HEK293 (cell line): ENCODE measurements around the gene LLGL2.

ENCODE experiments used
- CTCF ChIA-PET: fragments of 350-600 bp; formaldehyde crosslinking; extraction: SDS; loops from one replicate; lab custom pipeline; 2021; ENCODE audit warnings: antibody characterized with exemption; lab: Yijun Ruan, JAX
- POLR2A ChIA-PET: fragments of 300-600 bp; formaldehyde crosslinking; extraction: SDS; loops from one replicate; lab custom pipeline; 2020; ENCODE audit warnings: antibody characterized with exemption, inconsistent platforms; lab: Yijun Ruan, JAX
- H3K27ac ChIP-seq: fragments of 200-500 bp; sonication (Bioruptor generic); 2 replicates; pipeline ENCODE4 v1.5.1; 2014; ENCODE audit warnings: low read depth, low read length, control low read depth, inconsistent platforms; ENCODE audit errors: extremely low read depth
- H3K36me3 ChIP-seq, 2 experiments: fragments of 200-500 bp in 1 of 2; sonication (Bioruptor generic) in 1 of 2; 1 replicate in 1 of 2; 2 replicates in 1 of 2; pipeline ENCODE4 v1.5.1; 2014 to 2017; ENCODE audit warnings: inconsistent platforms in 2 of 2, low read length in 2 of 2; ENCODE audit not compliant: control insufficient read depth in 2 of 2, insufficient read depth in 1 of 2
- H3K4me1 ChIP-seq: fragments of 200-500 bp; sonication (Bioruptor generic); 2 replicates; pipeline ENCODE4 v1.5.1; 2014; ENCODE audit warnings: mild to moderate bottlenecking, low read length, inconsistent platforms; ENCODE audit not compliant: control insufficient read depth, insufficient read depth
- H3K4me3 ChIP-seq: 2 replicates; pipeline ENCODE4 v1.5.1; 2011; ENCODE audit warnings: low read depth, mild to moderate bottlenecking, control low read depth, low read length, moderate library complexity
- H3K9me3 ChIP-seq: fragments of 200-500 bp; sonication (Bioruptor generic); 2 replicates; pipeline ENCODE4 v1.5.1; 2014; ENCODE audit warnings: low read depth, low read length, inconsistent platforms; ENCODE audit not compliant: control insufficient read depth, insufficient read depth
- IKZF3 ChIP-seq: fragments of 450-650 bp; IDR thresholded peaks from 2 replicates; pipeline ENCODE4 v1.5.0; 2018; ENCODE audit warnings: missing biosample characterization, mild to moderate bottlenecking, missing genetic modification characterization, moderate library complexity
- MYNN ChIP-seq: fragments of 450-650 bp; formaldehyde crosslinking; IDR thresholded peaks from 2 replicates; pipeline ENCODE4 v1.5.1; 2016; ENCODE audit warnings: missing biosample characterization, missing genetic modification characterization, borderline replicate concordance
- SCRT2 ChIP-seq: fragments of 450-650 bp; formaldehyde crosslinking; IDR thresholded peaks from 2 replicates; pipeline ENCODE4 v1.5.1; 2016; ENCODE audit warnings: missing biosample characterization, missing genetic modification characterization
- TRIM28 ChIP-seq: IDR thresholded peaks from 2 replicates; pipeline ENCODE4 v1.6.1; 2011; ENCODE audit warnings: low read length, control low read depth, borderline replicate concordance
- ZBTB10 ChIP-seq: fragments of 450-650 bp; formaldehyde crosslinking; IDR thresholded peaks from 2 replicates; pipeline ENCODE4 v1.5.1; 2016; ENCODE audit warnings: missing biosample characterization, missing genetic modification characterization
- ZBTB8A ChIP-seq: fragments of 450-650 bp; formaldehyde crosslinking; IDR thresholded peaks from 2 replicates; pipeline ENCODE4 v1.5.1; 2016; ENCODE audit warnings: missing biosample characterization, missing genetic modification characterization
- ZIC2 ChIP-seq: fragments of 450-650 bp; formaldehyde crosslinking; IDR thresholded peaks from 2 replicates; pipeline ENCODE4 v1.5.1; 2016; ENCODE audit warnings: missing biosample characterization, missing genetic modification characterization
- ZNF114 ChIP-seq: fragments of 450-650 bp; formaldehyde crosslinking; IDR thresholded peaks from 2 replicates; pipeline ENCODE4 v1.5.0; 2017; ENCODE audit warnings: missing biosample characterization, missing genetic modification characterization
- ZNF148 ChIP-seq: fragments of 450-650 bp; formaldehyde crosslinking; IDR thresholded peaks from 2 replicates; pipeline ENCODE4 v1.5.0; 2017; ENCODE audit warnings: missing biosample characterization, missing genetic modification characterization, borderline replicate concordance
- ZNF223 ChIP-seq: fragments of 450-650 bp; formaldehyde crosslinking; IDR thresholded peaks from 2 replicates; pipeline ENCODE4 v1.5.1; 2016; ENCODE audit warnings: missing biosample characterization, missing genetic modification characterization
- ZNF24 ChIP-seq: fragments of 450-650 bp; formaldehyde crosslinking; IDR thresholded peaks from 2 replicates; pipeline ENCODE4 v1.5.1; 2016; ENCODE audit warnings: missing biosample characterization, missing genetic modification characterization
- ZNF521 ChIP-seq: fragments of 450-650 bp; formaldehyde crosslinking; IDR thresholded peaks from 2 replicates; pipeline ENCODE4 v1.5.1; 2017; ENCODE audit warnings: missing biosample characterization, mild to moderate bottlenecking, missing genetic modification characterization
- ZNF558 ChIP-seq: fragments of 450-650 bp; formaldehyde crosslinking; IDR thresholded peaks from 2 replicates; pipeline ENCODE4 v1.5.1; 2016; ENCODE audit warnings: missing biosample characterization, missing genetic modification characterization
- ZNF610 ChIP-seq: fragments of 450-650 bp; formaldehyde crosslinking; IDR thresholded peaks from 2 replicates; pipeline ENCODE4 v1.5.1; 2016; ENCODE audit warnings: missing biosample characterization, missing genetic modification characterization, borderline replicate concordance
- ZNF791 ChIP-seq: fragments of 450-650 bp; formaldehyde crosslinking; IDR thresholded peaks from 2 replicates; pipeline ENCODE4 v1.5.1; 2016; ENCODE audit warnings: missing biosample characterization, missing genetic modification characterization
- ZSCAN16 ChIP-seq: fragments of 450-650 bp; formaldehyde crosslinking; IDR thresholded peaks from 2 replicates; pipeline ENCODE4 v1.5.1; 2016; ENCODE audit warnings: missing biosample characterization, missing genetic modification characterization
- TF ChIP-seq, protein P1 (sequence below): fragments of 450-650 bp; formaldehyde crosslinking; IDR thresholded peaks from 2 replicates; pipeline ENCODE4 v1.5.1; 2016; ENCODE audit warnings: missing biosample characterization, missing genetic modification characterization
- TF ChIP-seq, protein P2 (sequence below): fragments of 450-650 bp; formaldehyde crosslinking; IDR thresholded peaks from 2 replicates; pipeline ENCODE4 v1.5.1; 2016; ENCODE audit warnings: missing biosample characterization, missing genetic modification characterization
- TF ChIP-seq, protein P3 (sequence below): fragments of 450-650 bp; formaldehyde crosslinking; IDR thresholded peaks from 2 replicates; pipeline ENCODE4 v1.5.1; 2016; ENCODE audit warnings: missing biosample characterization, missing genetic modification characterization
- TF ChIP-seq, protein P4 (sequence below): fragments of 450-650 bp; formaldehyde crosslinking; IDR thresholded peaks from 2 replicates; pipeline ENCODE4 v1.5.1; 2016; ENCODE audit warnings: missing biosample characterization, missing genetic modification characterization

LLGL2 gene

GRCh38 chr17:75617675-75618074 lies 92.2 kb downstream of the LLGL2 start:
- TF ChIP-seq IKZF3 (tag by site-specific recombination) (no peak), ZNF521 (tag by site-specific recombination) (no peak), ZNF791 (tag by site-specific recombination) (no peak), ZNF558 (no peak), ZSCAN16 (tag by site-specific recombination) (no peak), ZNF24 (no peak), MYNN (tag by site-specific recombination) (no peak), ZBTB10 (tag by site-specific recombination) (no peak), ZIC2 (tag by site-specific recombination) (no peak), ZNF114 (no peak)
- no peaks in the 10 kb centered on the region for H3K36me3 ChIP-seq
- no peak overlapping the region for H3K27ac ChIP-seq
- H3K4me3 ChIP-seq: no peak overlapping the region
- ChIA-PET POLR2A (no interaction called here), CTCF (interaction anchor here (0.7 to 10.3 kb wide), 5 partner anchors 9 to 132 kb away, joined by 3 to 102 read pairs (median 11); partner anchors contain the start of gene SMIM5)
- no peaks in the 10 kb centered on the region for H3K4me1 ChIP-seq
- H3K9me3 ChIP-seq: no peaks in the 10 kb centered on the region

- H3K36me3 ChIP-seq: no peaks in the 10 kb centered on the region
- ChIA-PET POLR2A (no interaction called here), CTCF (interaction anchor here (0.6 to 3.7 kb wide), 18 partner anchors 8 to 488 kb away, joined by 3 to 38 read pairs (median 4); partner anchors contain the start of genes NT5C and SMIM5)
- H3K9me3 ChIP-seq: no peaks in the 10 kb centered on the region
- H3K27ac ChIP-seq: no peak overlapping the region
- H3K4me3 ChIP-seq: no peak overlapping the region
- no peaks in the 10 kb centered on the region for H3K4me1 ChIP-seq
- TF ChIP-seq ZIC2 (tag by site-specific recombination) (no peak), ZBTB8A (no peak), ZNF223 (peak; percentile 75; the same call in 1 of the 2 replicates), ZNF148 (tag by site-specific recombination) (no peak), TRIM28 (no peak), SCRT2 (tag by site-specific recombination) (no peak), ZNF610 (no peak)
- TF ChIP-seq, protein P1, sequence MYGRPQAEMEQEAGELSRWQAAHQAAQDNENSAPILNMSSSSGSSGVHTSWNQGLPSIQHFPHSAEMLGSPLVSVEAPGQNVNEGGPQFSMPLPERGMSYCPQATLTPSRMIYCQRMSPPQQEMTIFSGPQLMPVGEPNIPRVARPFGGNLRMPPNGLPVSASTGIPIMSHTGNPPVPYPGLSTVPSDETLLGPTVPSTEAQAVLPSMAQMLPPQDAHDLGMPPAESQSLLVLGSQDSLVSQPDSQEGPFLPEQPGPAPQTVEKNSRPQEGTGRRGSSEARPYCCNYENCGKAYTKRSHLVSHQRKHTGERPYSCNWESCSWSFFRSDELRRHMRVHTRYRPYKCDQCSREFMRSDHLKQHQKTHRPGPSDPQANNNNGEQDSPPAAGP (tag by site-specific recombination): no peak
- TF ChIP-seq, protein P2, sequence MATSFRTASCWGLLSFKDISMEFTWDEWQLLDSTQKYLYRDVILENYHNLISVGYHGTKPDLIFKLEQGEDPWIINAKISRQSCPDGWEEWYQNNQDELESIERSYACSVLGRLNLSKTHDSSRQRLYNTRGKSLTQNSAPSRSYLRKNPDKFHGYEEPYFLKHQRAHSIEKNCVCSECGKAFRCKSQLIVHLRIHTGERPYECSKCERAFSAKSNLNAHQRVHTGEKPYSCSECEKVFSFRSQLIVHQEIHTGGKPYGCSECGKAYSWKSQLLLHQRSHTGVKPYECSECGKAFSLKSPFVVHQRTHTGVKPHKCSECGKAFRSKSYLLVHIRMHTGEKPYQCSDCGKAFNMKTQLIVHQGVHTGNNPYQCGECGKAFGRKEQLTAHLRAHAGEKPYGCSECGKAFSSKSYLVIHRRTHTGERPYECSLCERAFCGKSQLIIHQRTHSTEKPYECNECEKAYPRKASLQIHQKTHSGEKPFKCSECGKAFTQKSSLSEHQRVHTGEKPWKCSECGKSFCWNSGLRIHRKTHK: no peak
- TF ChIP-seq, protein P3, sequence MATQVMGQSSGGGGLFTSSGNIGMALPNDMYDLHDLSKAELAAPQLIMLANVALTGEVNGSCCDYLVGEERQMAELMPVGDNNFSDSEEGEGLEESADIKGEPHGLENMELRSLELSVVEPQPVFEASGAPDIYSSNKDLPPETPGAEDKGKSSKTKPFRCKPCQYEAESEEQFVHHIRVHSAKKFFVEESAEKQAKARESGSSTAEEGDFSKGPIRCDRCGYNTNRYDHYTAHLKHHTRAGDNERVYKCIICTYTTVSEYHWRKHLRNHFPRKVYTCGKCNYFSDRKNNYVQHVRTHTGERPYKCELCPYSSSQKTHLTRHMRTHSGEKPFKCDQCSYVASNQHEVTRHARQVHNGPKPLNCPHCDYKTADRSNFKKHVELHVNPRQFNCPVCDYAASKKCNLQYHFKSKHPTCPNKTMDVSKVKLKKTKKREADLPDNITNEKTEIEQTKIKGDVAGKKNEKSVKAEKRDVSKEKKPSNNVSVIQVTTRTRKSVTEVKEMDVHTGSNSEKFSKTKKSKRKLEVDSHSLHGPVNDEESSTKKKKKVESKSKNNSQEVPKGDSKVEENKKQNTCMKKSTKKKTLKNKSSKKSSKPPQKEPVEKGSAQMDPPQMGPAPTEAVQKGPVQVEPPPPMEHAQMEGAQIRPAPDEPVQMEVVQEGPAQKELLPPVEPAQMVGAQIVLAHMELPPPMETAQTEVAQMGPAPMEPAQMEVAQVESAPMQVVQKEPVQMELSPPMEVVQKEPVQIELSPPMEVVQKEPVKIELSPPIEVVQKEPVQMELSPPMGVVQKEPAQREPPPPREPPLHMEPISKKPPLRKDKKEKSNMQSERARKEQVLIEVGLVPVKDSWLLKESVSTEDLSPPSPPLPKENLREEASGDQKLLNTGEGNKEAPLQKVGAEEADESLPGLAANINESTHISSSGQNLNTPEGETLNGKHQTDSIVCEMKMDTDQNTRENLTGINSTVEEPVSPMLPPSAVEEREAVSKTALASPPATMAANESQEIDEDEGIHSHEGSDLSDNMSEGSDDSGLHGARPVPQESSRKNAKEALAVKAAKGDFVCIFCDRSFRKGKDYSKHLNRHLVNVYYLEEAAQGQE (tag by site-specific recombination): no peak
- TF ChIP-seq, protein P4, sequence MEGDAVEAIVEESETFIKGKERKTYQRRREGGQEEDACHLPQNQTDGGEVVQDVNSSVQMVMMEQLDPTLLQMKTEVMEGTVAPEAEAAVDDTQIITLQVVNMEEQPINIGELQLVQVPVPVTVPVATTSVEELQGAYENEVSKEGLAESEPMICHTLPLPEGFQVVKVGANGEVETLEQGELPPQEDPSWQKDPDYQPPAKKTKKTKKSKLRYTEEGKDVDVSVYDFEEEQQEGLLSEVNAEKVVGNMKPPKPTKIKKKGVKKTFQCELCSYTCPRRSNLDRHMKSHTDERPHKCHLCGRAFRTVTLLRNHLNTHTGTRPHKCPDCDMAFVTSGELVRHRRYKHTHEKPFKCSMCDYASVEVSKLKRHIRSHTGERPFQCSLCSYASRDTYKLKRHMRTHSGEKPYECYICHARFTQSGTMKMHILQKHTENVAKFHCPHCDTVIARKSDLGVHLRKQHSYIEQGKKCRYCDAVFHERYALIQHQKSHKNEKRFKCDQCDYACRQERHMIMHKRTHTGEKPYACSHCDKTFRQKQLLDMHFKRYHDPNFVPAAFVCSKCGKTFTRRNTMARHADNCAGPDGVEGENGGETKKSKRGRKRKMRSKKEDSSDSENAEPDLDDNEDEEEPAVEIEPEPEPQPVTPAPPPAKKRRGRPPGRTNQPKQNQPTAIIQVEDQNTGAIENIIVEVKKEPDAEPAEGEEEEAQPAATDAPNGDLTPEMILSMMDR (tag by site-specific recombination): peak; percentile 92
Measured at GRCh38 chr17:75619506-75620431, 94.3 kb downstream of the LLGL2 start.
